Endothelial cell of umbilical vein (primary cell): Measurements from ENCODE around the gene CYBC1. TPM values are rescaled to one million over a fixed set of nuclear protein-coding genes. Genes with fewer than 3 reads are reported as not detected.

ENCODE experiments used
- BruUV-seq: library from RNA; stranded (reverse); fragments of 400-500 nt; replicated peaks from 2 replicates; lab custom pipeline; 2021; lab: Mats Ljungman, UMichigan
- CTCF ChIA-PET: fragments of 300-600, 350-600 bp; sonication (Branson Sonifier 250); formaldehyde crosslinking; loops from one replicate; lab custom pipeline; 2021; ENCODE audit warnings: antibody characterized with exemption, inconsistent platforms; lab: Charles Lee
- POLR2A ChIA-PET: fragments of 300-600, 350-600 bp; sonication (Branson Sonifier 250); formaldehyde crosslinking; loops from one replicate; lab custom pipeline; 2021; ENCODE audit warnings: antibody characterized with exemption, inconsistent platforms; lab: Charles Lee
- DNase-seq: peaks from one replicate; pipeline ENCODE4 v3.0.0-alpha.2; 2011; ENCODE audit warnings: low read depth, low spot score
- FAIRE-seq: peaks from 2 replicates; lab custom pipeline; 2011; peaks lifted over from hg19 to GRCh38; lab: Jason Lieb, UNC
- H2AFZ ChIP-seq: 2 replicates; pipeline ENCODE4 v1.6.0; 2012; ENCODE audit warnings: low read depth, low read length, control low read depth, inconsistent platforms
- H3K27ac ChIP-seq: 2 replicates; pipeline ENCODE4 v1.5.1; 2011; ENCODE audit warnings: low read depth, mild to moderate bottlenecking, control low read depth, low read length, moderate library complexity; ENCODE audit not compliant: insufficient read depth
- H3K27me3 ChIP-seq, 2 experiments: 2 replicates each; pipeline versions ENCODE4 v1.6.0 to v1.6.1; 2011; ENCODE audit warnings: low read length in 2 of 2, mixed read lengths in 1 of 2; ENCODE audit not compliant: control insufficient read depth in 2 of 2, insufficient read depth in 2 of 2
- H3K36me3 ChIP-seq, 2 experiments: 2 replicates in 1 of 2; 3 replicates in 1 of 2; pipeline ENCODE4 v1.5.1; 2011; ENCODE audit warnings: low read length in 2 of 2, mild to moderate bottlenecking in 1 of 2, moderate library complexity in 1 of 2; ENCODE audit not compliant: control insufficient read depth in 2 of 2, insufficient read depth in 2 of 2; ENCODE audit errors: extremely low read depth in 1 of 2
- H3K4me1 ChIP-seq: 3 replicates; pipeline ENCODE4 v1.5.1; 2011; ENCODE audit warnings: mild to moderate bottlenecking, low read length; ENCODE audit not compliant: control insufficient read depth, insufficient read depth; ENCODE audit errors: extremely low read depth
- H3K4me2 ChIP-seq: 2 replicates; pipeline ENCODE4 v1.6.1; 2011; ENCODE audit warnings: low read length, control low read depth, mixed read lengths; ENCODE audit not compliant: insufficient read depth
- H3K4me3 ChIP-seq, 3 experiments: fragments of 200-600 bp in 1 of 3; sonication (generic), shearing (Covaris generic) in 1 of 3; replicated peaks in 1 of 3; 2 replicates each; pipeline ENCODE4 v1.5.1; 2011 to 2016; ENCODE audit warnings: control low read depth in 3 of 3, low read length in 3 of 3, mild to moderate bottlenecking in 2 of 3, inconsistent platforms in 1 of 3, low read depth in 1 of 3, moderate library complexity in 1 of 3; ENCODE audit not compliant: insufficient read depth in 1 of 3
- H3K79me2 ChIP-seq: 2 replicates; pipeline ENCODE4 v1.6.0; 2012; ENCODE audit warnings: low read length, inconsistent platforms; ENCODE audit not compliant: control insufficient read depth, insufficient read depth
- H3K9ac ChIP-seq: replicated peaks from 2 replicates; pipeline ENCODE3; 2011; ENCODE audit warnings: low read length, control low read depth; ENCODE audit not compliant: insufficient read depth; ENCODE audit errors: extremely low read depth
- H3K9me1 ChIP-seq: replicated peaks from 3 replicates; pipeline ENCODE4 v1.6.0; 2011; ENCODE audit warnings: mild to moderate bottlenecking, low read length; ENCODE audit not compliant: control insufficient read depth, insufficient read depth; ENCODE audit errors: extremely low read depth
- H3K9me3 ChIP-seq: replicated peaks from 2 replicates; pipeline ENCODE4 v1.5.1; 2012; ENCODE audit warnings: low read length, inconsistent platforms; ENCODE audit not compliant: control insufficient read depth, insufficient read depth
- H4K20me1 ChIP-seq: replicated peaks from 2 replicates; pipeline ENCODE3; 2011; ENCODE audit warnings: mild to moderate bottlenecking, low read length; ENCODE audit not compliant: control insufficient read depth, insufficient read depth; ENCODE audit errors: extremely low read depth
- EZH2 ChIP-seq: IDR thresholded peaks from 2 replicates; pipeline ENCODE4 v1.6.1; 2012; ENCODE audit warnings: borderline replicate concordance, low read depth, mild to moderate bottlenecking, moderate library complexity, low read length, inconsistent platforms; ENCODE audit not compliant: severe bottlenecking
- FOS ChIP-seq: IDR thresholded peaks from 2 replicates; pipeline ENCODE4 v1.6.1; 2011; ENCODE audit warnings: mild to moderate bottlenecking, low read length, moderate library complexity, borderline replicate concordance; ENCODE audit not compliant: insufficient read depth
- GATA2 ChIP-seq: IDR thresholded peaks from 2 replicates; pipeline ENCODE4 v1.7.0; 2011; ENCODE audit warnings: low read depth, mild to moderate bottlenecking, moderate library complexity, mixed read lengths, low read length; ENCODE audit not compliant: insufficient read length, insufficient read depth
- JUN ChIP-seq: IDR thresholded peaks from 2 replicates; pipeline ENCODE4 v1.6.1; 2011; ENCODE audit warnings: borderline replicate concordance, low read depth; ENCODE audit not compliant: insufficient read length, insufficient read depth
- MAX ChIP-seq: IDR thresholded peaks from 2 replicates; pipeline ENCODE4 v1.6.1; 2011; ENCODE audit not compliant: insufficient read depth, insufficient read length
- MYC ChIP-seq: IDR thresholded peaks from one replicate; pipeline ENCODE4 v1.6.1; 2011; ENCODE audit warnings: mild to moderate bottlenecking, low read depth, low read length
- POLR2A ChIP-seq: IDR thresholded peaks from 2 replicates; pipeline ENCODE4 v1.6.1; 2012; ENCODE audit warnings: low read depth, mild to moderate bottlenecking, control low read depth, low read length
- POLR2AphosphoS5 ChIP-seq: IDR thresholded peaks from 2 replicates; pipeline ENCODE4 v1.6.1; 2012; ENCODE audit warnings: low read depth, mild to moderate bottlenecking, control low read depth, low read length, moderate library complexity; ENCODE audit not compliant: insufficient read depth
- dilution Hi-C: fragments of 300-500 bp; cut with MboI; formaldehyde crosslinking; loops from one replicate; pipeline ENCODE4 v1.15.0; 2019; ENCODE audit warnings: low sequenced_read_pairs; ENCODE audit not compliant: extremely low pct_ligation_motif_present
- intact Hi-C: fragments of 100-400 bp; cut with micrococcal nuclease; formaldehyde crosslinking; loops from one replicate; pipeline ENCODE4 v1.10.0; 2022
- polyA plus RNA-seq, 4 experiments: library from polyadenylated mRNA; depleted of rRNA in 3 of 4; stranded (reverse) in 3 of 4; unstranded in 1 of 4; fragments of >200 nt; gene quantifications; 2 replicates each; pipeline versions ENCODE4 v1.2.1 to v1.2.3, GENCODE V29; 2011 to 2012; ENCODE audit warnings: missing spikeins in 1 of 4
- total RNA-seq: library from RNA; stranded (reverse); gene quantifications from 2 replicates; pipeline ENCODE4 v1.2.3, GENCODE V29; 2021
- TF ChIP-seq, protein P1 (sequence below), 2 donors: IDR thresholded peaks; 1 replicate in 1 of 2; 2 replicates in 1 of 2; pipeline ENCODE4 v1.5.1; 2011; ENCODE audit warnings: low read length in 2 of 2, mild to moderate bottlenecking in 2 of 2, moderate library complexity in 2 of 2, control low read depth in 1 of 2, inconsistent platforms in 1 of 2, low read depth in 1 of 2; ENCODE audit not compliant: insufficient read depth in 1 of 2; ENCODE audit errors: extremely low read depth in 1 of 2

CYBC1 gene
- total and polyA plus RNA-seq, 2 donors (not counting 3 experiments of a cell fraction or from before 2014, with no cell fraction given), result 71.8 to 81.5 TPM

GRCh38 chr17:82457929-82458178 lies 7.3 kb upstream of the CYBC1 start:
- dilution Hi-C loops, result no loop called here
- Histone ChIP-seq H3K9ac (peak overlapping the region; percentile 96), H3K27ac (peak overlapping the region; percentile 96), H3K4me3 (peak overlapping the region; percentile 30 to 57 (median 45)), H3K27me3 (no peaks in the 10 kb centered on the region), H3K4me2 (peak overlapping the region; percentile 79), H3K4me1 (peaks cover 11% of the 10 kb centered on the region), H3K79me2 (no peaks in the 10 kb centered on the region), H2AFZ (peak overlapping the region; percentile 1), H3K9me1 (no peaks in the 10 kb centered on the region), H3K9me3 (no peaks in the 10 kb centered on the region), H4K20me1 (no peaks in the 10 kb centered on the region), H3K36me3 (peaks cover 0 to 10% of the 10 kb centered on the region in 2 experiments)
- POLR2A ChIA-PET, result no interaction called here
- intact Hi-C loops, result loop anchor here (1.0 to 10.0 kb wide), 5 partner anchors 8 to 387 kb away; partner anchors contain the start of genes CYBC1, FOXK2 and ZNF750
- FAIRE-seq (peak; percentile 99), DNase-seq (no peak)
- CTCF ChIA-PET, result interaction anchor here (0.6 to 1.7 kb wide), 2 partner anchors 23 to 38 kb away, joined by 3 to 4 read pairs; no protein-coding TSS in a partner anchor
- TF ChIP-seq POLR2A (no peak), JUN (no peak), MYC (peak; percentile 27), MAX (peak; percentile 98), GATA2 (peak; percentile 49), EZH2 (no peak), POLR2AphosphoS5 (no peak), FOS (no peak)
- TF ChIP-seq, protein P1, sequence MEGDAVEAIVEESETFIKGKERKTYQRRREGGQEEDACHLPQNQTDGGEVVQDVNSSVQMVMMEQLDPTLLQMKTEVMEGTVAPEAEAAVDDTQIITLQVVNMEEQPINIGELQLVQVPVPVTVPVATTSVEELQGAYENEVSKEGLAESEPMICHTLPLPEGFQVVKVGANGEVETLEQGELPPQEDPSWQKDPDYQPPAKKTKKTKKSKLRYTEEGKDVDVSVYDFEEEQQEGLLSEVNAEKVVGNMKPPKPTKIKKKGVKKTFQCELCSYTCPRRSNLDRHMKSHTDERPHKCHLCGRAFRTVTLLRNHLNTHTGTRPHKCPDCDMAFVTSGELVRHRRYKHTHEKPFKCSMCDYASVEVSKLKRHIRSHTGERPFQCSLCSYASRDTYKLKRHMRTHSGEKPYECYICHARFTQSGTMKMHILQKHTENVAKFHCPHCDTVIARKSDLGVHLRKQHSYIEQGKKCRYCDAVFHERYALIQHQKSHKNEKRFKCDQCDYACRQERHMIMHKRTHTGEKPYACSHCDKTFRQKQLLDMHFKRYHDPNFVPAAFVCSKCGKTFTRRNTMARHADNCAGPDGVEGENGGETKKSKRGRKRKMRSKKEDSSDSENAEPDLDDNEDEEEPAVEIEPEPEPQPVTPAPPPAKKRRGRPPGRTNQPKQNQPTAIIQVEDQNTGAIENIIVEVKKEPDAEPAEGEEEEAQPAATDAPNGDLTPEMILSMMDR (IDR thresholded peaks at IDR 0.05; ENCODE audit: extremely low read depth in 1 of 2, insufficient read depth in 1 of 2, low read depth in 1 of 2, low read length in 2 of 2), result no peak
- BruUV-seq, result TSS peak; percentile 96
